ENCODE data around the gene XPO4. TPM values are rescaled to one million over a fixed set of nuclear protein-coding genes. Genes with fewer than 3 reads are reported as not detected.

XPO4 gene
- total and polyA plus RNA-seq, 2 of the 8 experiments (the other 6 are each of a cell fraction or from before 2014, with no cell fraction given), result 11.9 to 33.3 TPM

GRCh38 chr13:20754009-20754408, 148.5 kb downstream of the XPO4 start (continued):
- no peak for TF ChIP-seq CHD7 (IDR thresholded peaks at IDR 0.05; ENCODE audit: insufficient replicate concordance, low read length)
- no peak for TF ChIP-seq GTF2F1 (IDR thresholded peaks at IDR 0.05; ENCODE audit: borderline replicate concordance, low read depth, low read length)
- no peak for TF ChIP-seq SP2 (IDR thresholded peaks at IDR 0.05; ENCODE audit: low read length)
- TF ChIP-seq TAF1 (IDR thresholded peaks at IDR 0.05; ENCODE audit: low read depth, low read length), result no peak
- no peak for TF ChIP-seq SIN3A (conservative IDR thresholded peaks at IDR 0.05 in 1 of 2, IDR thresholded peaks at IDR 0.05 in 1 of 2; ENCODE audit: low read depth in 1 of 2, low read length in 2 of 2)
- TF ChIP-seq PHF8 (conservative IDR thresholded peaks at IDR 0.05; ENCODE audit: low read depth, low read length), result no peak
- no peak for TF ChIP-seq SRF (IDR thresholded peaks at IDR 0.05; ENCODE audit: low read depth, low read length)
- TF ChIP-seq EZH2 (IDR thresholded peaks at IDR 0.05; ENCODE audit: low read depth, low read length, severe bottlenecking), result no peak
- TF ChIP-seq MAFK (IDR thresholded peaks at IDR 0.05; ENCODE audit: low read depth, low read length), result no peak
- TF ChIP-seq BRCA1 (IDR thresholded peaks at IDR 0.05; ENCODE audit: low read depth, low read length), result no peak
- no peak for TF ChIP-seq TCF12 (IDR thresholded peaks at IDR 0.05; ENCODE audit: low read depth, low read length)
- no peak for TF ChIP-seq SUZ12 (IDR thresholded peaks at IDR 0.05; ENCODE audit: low read length)
- TF ChIP-seq SP4 (IDR thresholded peaks at IDR 0.05; ENCODE audit: low read length), result no peak
